PC-3 (cell line): Measurements from ENCODE around the gene MAMDC2. TPM values are rescaled to one million over a fixed set of nuclear protein-coding genes. Genes with fewer than 3 reads are reported as not detected.

ENCODE experiments used
- ATAC-seq: fragments of 200-7000 bp; cut with Tn5 transposase; 2 replicates; pipeline ENCODE4 v1.9.1; 2020; ENCODE audit warnings: mild to moderate bottlenecking, moderate library complexity
- BruUV-seq: library from RNA; stranded (reverse); fragments of 400-500 nt; replicated peaks from 2 replicates; lab custom pipeline; 2021; lab: Mats Ljungman, UMichigan
- CTCF ChIA-PET: fragments of 300-600 bp; sonication (Branson Sonifier 250); formaldehyde crosslinking; loops from one replicate; lab custom pipeline; 2022; ENCODE audit warnings: antibody characterized with exemption; lab: Charles Lee
- POLR2A ChIA-PET: fragments of 300-600 bp; sonication (Branson Sonifier 250); formaldehyde crosslinking; loops from one replicate; lab custom pipeline; 2022; ENCODE audit warnings: antibody characterized with exemption; ENCODE audit not compliant: unreplicated experiment; lab: Charles Lee
- DNase-seq: peaks from one replicate; pipeline ENCODE4 v3.0.0-alpha.2; 2015
- H2AFZ ChIP-seq: fragments of 300-600 bp; sonication (generic); 2 replicates; pipeline ENCODE4 v1.6.0; 2016; ENCODE audit warnings: antibody characterized with exemption, low read length
- H3F3A ChIP-seq: fragments of 300-600 bp; sonication (generic); one replicate; pipeline ENCODE4 v1.6.0; 2017; ENCODE audit warnings: antibody characterized with exemption, low read length, control low read depth, mild to moderate bottlenecking; ENCODE audit not compliant: unreplicated experiment
- H3K27ac ChIP-seq: fragments of 300-600 bp; sonication (generic); 2 replicates; pipeline ENCODE4 v1.5.1; 2016; ENCODE audit warnings: mild to moderate bottlenecking, low read length
- H3K27me3 ChIP-seq: fragments of 300-600 bp; sonication (generic); 2 replicates; pipeline ENCODE4 v1.6.1; 2016; ENCODE audit warnings: low read length, mixed read lengths
- H3K36me3 ChIP-seq: fragments of 300-600 bp; sonication (generic); 2 replicates; pipeline ENCODE4 v1.6.1; 2016; ENCODE audit warnings: low read depth, mixed run types, low read length, mixed read lengths
- H3K4me1 ChIP-seq: fragments of 300-600 bp; sonication (generic); 2 replicates; pipeline ENCODE4 v1.5.1; 2016; ENCODE audit warnings: low read length; ENCODE audit not compliant: insufficient read depth
- H3K4me2 ChIP-seq: fragments of 300-600 bp; sonication (generic); 2 replicates; pipeline ENCODE4 v1.6.0; 2016; ENCODE audit warnings: low read length
- H3K4me3 ChIP-seq: fragments of 300-600 bp; sonication (generic); 2 replicates; pipeline ENCODE4 v1.5.1; 2016; ENCODE audit warnings: mild to moderate bottlenecking, low read length, mixed read lengths
- H3K79me2 ChIP-seq: fragments of 300-600 bp; sonication (generic); 2 replicates; pipeline ENCODE4 v1.6.1; 2017; ENCODE audit warnings: low read length, mixed read lengths
- H3K9ac ChIP-seq: fragments of 300-600 bp; sonication (generic); 2 replicates; pipeline ENCODE4 v1.6.0; 2016; ENCODE audit warnings: mild to moderate bottlenecking, low read length
- H3K9me2 ChIP-seq: fragments of 300-600 bp; sonication (generic); replicated peaks from 2 replicates; pipeline ENCODE4 v1.6.1; 2016; ENCODE audit warnings: mixed run types, low read length, mixed read lengths
- H3K9me3 ChIP-seq: fragments of 300-600 bp; sonication (generic); 2 replicates; pipeline ENCODE4 v1.6.1; 2016; ENCODE audit warnings: low read length, mixed read lengths
- H4K20me1 ChIP-seq: fragments of 300-600 bp; sonication (generic); 2 replicates; pipeline ENCODE4 v1.6.1; 2016; ENCODE audit warnings: low read length, mixed read lengths
- EZH2 ChIP-seq: fragments of 300-600 bp; sonication (generic); IDR thresholded peaks from one replicate; pipeline ENCODE4 v1.6.1; 2017; ENCODE audit warnings: antibody characterized with exemption, mild to moderate bottlenecking, low read length; ENCODE audit not compliant: unreplicated experiment
- EZH2phosphoT487 ChIP-seq: fragments of 300-600 bp; sonication (generic); IDR thresholded peaks from 2 replicates; pipeline ENCODE4 v1.6.1; 2018; ENCODE audit warnings: mild to moderate bottlenecking, antibody characterized with exemption, low read length, borderline replicate concordance
- intact Hi-C: fragments of 100-400 bp; cut with micrococcal nuclease; formaldehyde crosslinking; loops from 2 replicates; pipeline ENCODE4 v1.9.0; 2023
- total RNA-seq: library from RNA; depleted of rRNA; stranded (reverse); fragments of >200 nt; gene quantifications from 2 replicates; pipeline ENCODE4 v1.2.3, GENCODE V29; 2014
- TF ChIP-seq, protein P1 (sequence below): fragments of 300-600 bp; sonication (generic); conservative IDR thresholded peaks from 2 replicates; pipeline ENCODE4 v1.5.1; 2017; ENCODE audit warnings: antibody characterized with exemption, low read depth, mild to moderate bottlenecking, low read length

The MAMDC2 gene
- total RNA-seq, 1 experiment from 2014 or later, result not detected

DNA sequence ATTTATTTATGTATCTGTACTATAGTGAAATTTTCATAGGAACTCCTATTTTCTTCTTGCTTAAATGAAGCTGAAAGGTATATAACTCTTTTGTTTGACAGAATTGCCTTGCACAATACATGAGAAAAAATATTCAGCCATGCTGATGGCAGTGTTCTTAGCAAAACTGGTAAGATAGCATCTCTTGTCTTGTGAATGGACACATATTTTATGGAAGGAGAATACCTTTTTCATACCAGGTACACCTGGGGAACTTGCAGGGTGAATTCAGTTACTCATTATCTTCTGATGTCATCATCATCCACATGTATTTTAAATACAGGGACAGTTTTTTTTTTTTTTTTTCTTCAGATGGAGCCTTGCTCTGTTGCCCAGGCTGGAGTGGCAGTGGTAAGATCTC, 49.4 kb downstream of the MAMDC2 start:
- Histone ChIP-seq H3K9me3 (no peaks in the 10 kb centered on the region), H3K9me2 (no peaks in the 10 kb centered on the region), H3K79me2 (no peaks in the 10 kb centered on the region), H2AFZ (no peak overlapping the region), H3K27ac (no peak overlapping the region), H3K4me1 (no peaks in the 10 kb centered on the region), H3K36me3 (no peaks in the 10 kb centered on the region), H3F3A (no peaks in the 10 kb centered on the region), H3K9ac (no peak overlapping the region), H4K20me1 (no peaks in the 10 kb centered on the region), H3K27me3 (0 out of 2 replicates have a peak, but pooled peaks cover 5% of the 10 kb centered on the region), H3K4me3 (no peak overlapping the region), H3K4me2 (no peak overlapping the region)
- no TSS peak for BruUV-seq
- no peak for TF ChIP-seq EZH2
- TF ChIP-seq, protein P1, sequence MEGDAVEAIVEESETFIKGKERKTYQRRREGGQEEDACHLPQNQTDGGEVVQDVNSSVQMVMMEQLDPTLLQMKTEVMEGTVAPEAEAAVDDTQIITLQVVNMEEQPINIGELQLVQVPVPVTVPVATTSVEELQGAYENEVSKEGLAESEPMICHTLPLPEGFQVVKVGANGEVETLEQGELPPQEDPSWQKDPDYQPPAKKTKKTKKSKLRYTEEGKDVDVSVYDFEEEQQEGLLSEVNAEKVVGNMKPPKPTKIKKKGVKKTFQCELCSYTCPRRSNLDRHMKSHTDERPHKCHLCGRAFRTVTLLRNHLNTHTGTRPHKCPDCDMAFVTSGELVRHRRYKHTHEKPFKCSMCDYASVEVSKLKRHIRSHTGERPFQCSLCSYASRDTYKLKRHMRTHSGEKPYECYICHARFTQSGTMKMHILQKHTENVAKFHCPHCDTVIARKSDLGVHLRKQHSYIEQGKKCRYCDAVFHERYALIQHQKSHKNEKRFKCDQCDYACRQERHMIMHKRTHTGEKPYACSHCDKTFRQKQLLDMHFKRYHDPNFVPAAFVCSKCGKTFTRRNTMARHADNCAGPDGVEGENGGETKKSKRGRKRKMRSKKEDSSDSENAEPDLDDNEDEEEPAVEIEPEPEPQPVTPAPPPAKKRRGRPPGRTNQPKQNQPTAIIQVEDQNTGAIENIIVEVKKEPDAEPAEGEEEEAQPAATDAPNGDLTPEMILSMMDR, result no peak
- no peak for TF ChIP-seq EZH2phosphoT487
- CTCF ChIA-PET, result no interaction called here
- ATAC-seq, result no peak
- POLR2A ChIA-PET, result interaction anchor here (0.6 kb wide), 1 partner anchor 204 kb away, joined by 3 read pairs; no protein-coding TSS in a partner anchor
- intact Hi-C loops, result no loop called here
- no peak for DNase-seq

DNA sequence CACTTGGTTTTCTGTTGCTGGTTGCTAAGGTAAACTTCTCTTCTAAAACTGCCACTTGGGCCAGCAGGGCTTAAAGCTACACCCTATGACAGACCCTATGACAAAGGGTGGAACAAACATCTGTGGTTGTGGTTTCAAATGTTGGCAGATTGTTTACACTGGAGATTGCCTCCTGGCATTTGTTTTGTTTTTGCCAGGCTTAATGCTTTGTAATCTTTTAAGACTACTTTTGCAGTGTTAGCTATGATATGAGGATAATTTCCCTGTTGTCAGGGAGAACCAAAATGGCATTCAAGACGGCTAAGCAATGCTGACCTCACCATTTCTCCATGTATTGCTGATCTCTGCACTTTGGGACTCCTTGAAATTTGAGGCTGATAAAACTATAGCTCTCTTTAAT, 50.3 kb downstream of the MAMDC2 start:
- POLR2A ChIA-PET, result no interaction called here
- Histone ChIP-seq H3K4me2 (peak overlapping the region; percentile 16; the same call in 1 of the 2 replicates), H3K4me3 (no peak overlapping the region), H3K9ac (no peak overlapping the region), H3K36me3 (no peaks in the 10 kb centered on the region), H4K20me1 (no peaks in the 10 kb centered on the region), H3F3A (no peaks in the 10 kb centered on the region), H3K4me1 (no peaks in the 10 kb centered on the region), H3K79me2 (no peaks in the 10 kb centered on the region), H3K9me2 (no peaks in the 10 kb centered on the region), H3K27me3 (0 out of 2 replicates have a peak, but pooled peaks cover 5% of the 10 kb centered on the region), H2AFZ (no peak overlapping the region), H3K9me3 (no peaks in the 10 kb centered on the region), H3K27ac (no peak overlapping the region)
- intact Hi-C loops, result no loop called here
- CTCF ChIA-PET, result no interaction called here
- TF ChIP-seq, protein P1, result no peak
- TF ChIP-seq EZH2phosphoT487 (no peak), EZH2 (no peak)
- ATAC-seq (no peak), DNase-seq (peak; percentile 64)
- no TSS peak for BruUV-seq

DNA sequence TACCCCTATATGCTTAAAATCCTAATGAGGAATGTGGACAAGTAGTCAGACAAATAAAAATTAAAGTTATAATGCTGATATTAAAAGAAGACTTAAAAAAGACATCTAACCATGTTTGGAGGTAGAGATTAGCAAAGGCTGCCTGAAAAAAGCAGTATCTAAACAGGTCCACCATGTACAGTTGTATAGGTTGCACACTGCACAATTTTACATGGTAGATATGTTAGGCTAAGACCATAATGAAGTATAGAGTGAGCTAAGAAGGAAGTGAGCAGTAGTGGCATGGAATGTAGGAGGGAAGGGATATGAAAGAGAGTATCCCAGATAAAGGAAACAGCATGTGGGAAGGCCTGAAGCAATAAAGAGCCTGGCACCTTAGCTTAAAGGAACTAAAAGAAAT, 51.1 kb downstream of the MAMDC2 start:
- DNase-seq (no peak), ATAC-seq (no peak)
- H3K36me3 ChIP-seq, result no peaks in the 10 kb centered on the region
- CTCF ChIA-PET, result no interaction called here
- no peaks in the 10 kb centered on the region for H3K79me2 ChIP-seq
- no TSS peak for BruUV-seq
- no peak overlapping the region for H3K9ac ChIP-seq
- H3K9me2 ChIP-seq, result no peaks in the 10 kb centered on the region
- TF ChIP-seq EZH2phosphoT487 (no peak), EZH2 (no peak)
- TF ChIP-seq, protein P1, result no peak
- no peaks in the 10 kb centered on the region for H4K20me1 ChIP-seq
- H3F3A ChIP-seq, result no peaks in the 10 kb centered on the region
- no peaks in the 10 kb centered on the region for H3K4me1 ChIP-seq
- intact Hi-C loops, result no loop called here
- H3K4me2 ChIP-seq, result no peak overlapping the region
- H3K27me3 ChIP-seq, result 0 out of 2 replicates have a peak, but pooled peaks cover 5% of the 10 kb centered on the region
- H2AFZ ChIP-seq, result no peak overlapping the region
- no peak overlapping the region for H3K27ac ChIP-seq
- POLR2A ChIA-PET, result no interaction called here
- no peaks in the 10 kb centered on the region for H3K9me3 ChIP-seq
- H3K4me3 ChIP-seq, result no peak overlapping the region
